Natural killer cell (primary cell): ENCODE measurements around the gene LPAR1. TPM values are rescaled to one million over a fixed set of nuclear protein-coding genes. Genes with fewer than 3 reads are reported as not detected.
"Not testable (repeated sequence)": the region's sequence is repeated elsewhere in the genome, so short reads cannot be mapped to it uniquely, and the experiment has no call there.

Experiments
- ATAC-seq, 3 donors: fragments of 150-1000 bp in 2 of 3; fragments of 200-7000 bp in 1 of 3; cut with Tn5 transposase; 1 replicate in 1 of 3; 2 replicates in 2 of 3; pipeline ENCODE4 v1.10.0; 2021; ENCODE audit warnings: mild to moderate bottlenecking in 2 of 3, moderate library complexity in 2 of 3
- DNase-seq, 2 donors: peaks; one replicate each; pipeline versions ENCODE4 v3.0.0 to v3.0.0-alpha.2; 2013 to 2021; ENCODE audit warnings: mixed read lengths in 1 of 2
- H3K27ac ChIP-seq: one replicate; pipeline ENCODE4 v1.5.1; 2013; ENCODE audit warnings: mild to moderate bottlenecking, low read length
- H3K27me3 ChIP-seq: one replicate; pipeline ENCODE4 v1.6.1; 2013; ENCODE audit warnings: low read length; ENCODE audit not compliant: control insufficient read depth, insufficient read depth
- H3K36me3 ChIP-seq: one replicate; pipeline ENCODE4 v1.6.1; 2013; ENCODE audit warnings: low read length; ENCODE audit not compliant: control insufficient read depth, insufficient read depth
- H3K4me1 ChIP-seq: one replicate; pipeline ENCODE4 v1.6.1; 2013; ENCODE audit warnings: low read length; ENCODE audit not compliant: control insufficient read depth, insufficient read depth
- H3K4me3 ChIP-seq: one replicate; pipeline ENCODE4 v1.5.1; 2013; ENCODE audit warnings: low read length
- H3K9me3 ChIP-seq: one replicate; pipeline ENCODE4 v1.6.1; 2013; ENCODE audit warnings: low read length; ENCODE audit not compliant: control insufficient read depth, insufficient read depth
- H3K27ac Mint-ChIP-seq, 2 donors: one replicate each; pipeline ENCODE4 v1.8.0; 2022; ENCODE audit warnings: mild to moderate bottlenecking in 2 of 2, mixed read lengths in 2 of 2, moderate library complexity in 1 of 2
- H3K27me3 Mint-ChIP-seq, 2 donors: one replicate each; pipeline ENCODE4 v1.8.0; 2022; ENCODE audit warnings: low read depth in 2 of 2, mixed read lengths in 2 of 2
- H3K36me3 Mint-ChIP-seq: one replicate; pipeline ENCODE4 v1.8.0; 2022; ENCODE audit warnings: mixed read lengths
- H3K4me1 Mint-ChIP-seq, 2 donors: one replicate each; pipeline ENCODE4 v1.8.0; 2022; ENCODE audit warnings: mixed read lengths in 2 of 2
- H3K4me3 Mint-ChIP-seq: one replicate; pipeline ENCODE4 v1.8.0; 2022; ENCODE audit warnings: mild to moderate bottlenecking, moderate library complexity, mixed read lengths
- H3K9me3 Mint-ChIP-seq, 2 donors: one replicate each; pipeline ENCODE4 v1.8.0; 2022; ENCODE audit warnings: mixed read lengths in 2 of 2
- WGBS: methylation state at CpG from one replicate; pipeline ENCODE4 v1.1.7; 2013; ENCODE audit warnings: missing lambda C conversion rate; ENCODE audit not compliant: insufficient coverage; 5-methylcytosine and 5-hydroxymethylcytosine counted together
- intact Hi-C: fragments of 100-400 bp; cut with micrococcal nuclease; formaldehyde crosslinking; loops from one replicate; pipeline ENCODE4 v1.14.2; 2022
- total RNA-seq, 4 donors: library from RNA; stranded (reverse); fragments of 120-200 nt in 1 of 4; gene quantifications; one replicate each; pipeline versions ENCODE4 v1.2.3 to v1.2.4, GENCODE V29; 2013 to 2022
- TF ChIP-seq, protein P1 (sequence below): fragments of 200-600 bp; IDR thresholded peaks from one replicate; pipeline ENCODE4 v1.8.0; 2022; ENCODE audit warnings: antibody characterized with exemption

Gene LPAR1
- total RNA-seq, 3 donors from 2014 or later (not counting 1 experiment from before 2014, with no cell fraction given) = 0.48 to 0.50 TPM; not detected in 1

DNA sequence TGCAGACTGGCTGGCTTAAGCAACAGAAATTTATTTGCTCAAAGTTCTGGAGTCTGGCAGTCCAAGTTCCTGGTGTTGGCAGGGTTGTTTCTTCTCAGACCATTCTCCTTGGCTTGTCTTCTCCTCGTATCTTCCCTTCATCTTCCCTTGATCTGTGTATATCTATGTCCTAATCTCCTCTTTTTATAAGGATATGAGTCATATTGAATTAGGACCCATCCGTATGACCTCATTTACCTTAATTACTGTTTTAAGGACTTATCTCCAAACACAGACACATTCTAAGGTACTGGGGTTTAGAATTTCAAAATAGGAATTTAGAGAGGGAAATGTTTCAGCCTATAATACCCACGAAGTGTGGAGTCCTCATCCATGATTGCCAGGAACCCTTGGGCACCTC, 13.1 kb upstream of the LPAR1 start:
- Mint-ChIP-seq H3K27me3 (no peaks in the 10 kb centered on the region), H3K4me3 (no peak overlapping the region), H3K4me1 (no peaks in the 10 kb centered on the region), H3K27ac (no peak overlapping the region), H3K36me3 (no peaks in the 10 kb centered on the region), H3K9me3 (no peaks in the 10 kb centered on the region)
- H3K27ac ChIP-seq = no peak overlapping the region
- no peaks in the 10 kb centered on the region for H3K9me3 ChIP-seq
- WGBS = 57% methylated on average over 1 of the region's 3 CpGs
- no peaks in the 10 kb centered on the region for H3K27me3 ChIP-seq
- H3K4me3 ChIP-seq = no peak overlapping the region
- H3K4me1 ChIP-seq = no peaks in the 10 kb centered on the region
- DNase-seq (no peak), ATAC-seq (no peak)
- no peaks in the 10 kb centered on the region for H3K36me3 ChIP-seq
- TF ChIP-seq, protein P1, sequence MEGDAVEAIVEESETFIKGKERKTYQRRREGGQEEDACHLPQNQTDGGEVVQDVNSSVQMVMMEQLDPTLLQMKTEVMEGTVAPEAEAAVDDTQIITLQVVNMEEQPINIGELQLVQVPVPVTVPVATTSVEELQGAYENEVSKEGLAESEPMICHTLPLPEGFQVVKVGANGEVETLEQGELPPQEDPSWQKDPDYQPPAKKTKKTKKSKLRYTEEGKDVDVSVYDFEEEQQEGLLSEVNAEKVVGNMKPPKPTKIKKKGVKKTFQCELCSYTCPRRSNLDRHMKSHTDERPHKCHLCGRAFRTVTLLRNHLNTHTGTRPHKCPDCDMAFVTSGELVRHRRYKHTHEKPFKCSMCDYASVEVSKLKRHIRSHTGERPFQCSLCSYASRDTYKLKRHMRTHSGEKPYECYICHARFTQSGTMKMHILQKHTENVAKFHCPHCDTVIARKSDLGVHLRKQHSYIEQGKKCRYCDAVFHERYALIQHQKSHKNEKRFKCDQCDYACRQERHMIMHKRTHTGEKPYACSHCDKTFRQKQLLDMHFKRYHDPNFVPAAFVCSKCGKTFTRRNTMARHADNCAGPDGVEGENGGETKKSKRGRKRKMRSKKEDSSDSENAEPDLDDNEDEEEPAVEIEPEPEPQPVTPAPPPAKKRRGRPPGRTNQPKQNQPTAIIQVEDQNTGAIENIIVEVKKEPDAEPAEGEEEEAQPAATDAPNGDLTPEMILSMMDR = no peak
- intact Hi-C loops = no loop called here

DNA sequence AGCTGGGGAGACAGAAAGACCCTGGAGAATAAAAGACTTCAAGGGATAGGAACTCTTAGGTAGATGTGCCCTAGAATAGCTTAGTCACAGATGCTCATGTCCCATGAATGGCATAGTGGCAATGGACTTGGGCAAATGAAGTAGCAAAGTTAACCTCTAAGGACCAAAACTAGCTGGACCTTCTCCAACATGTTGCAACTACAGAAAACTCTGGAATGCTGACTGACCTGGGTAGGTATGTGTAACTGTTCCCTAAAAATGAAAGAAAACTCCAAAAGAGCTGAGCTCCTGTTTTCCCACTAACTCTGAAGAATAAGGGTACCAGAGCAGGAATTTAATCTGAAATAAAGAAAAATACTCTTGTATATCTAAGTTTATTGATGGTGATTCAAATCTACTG, 12.5 kb upstream of the LPAR1 start:
- H3K27me3 Mint-ChIP-seq = no peaks in the 10 kb centered on the region
- TF ChIP-seq, protein P1 = no peak
- ATAC-seq = no peak
- Histone ChIP-seq H3K36me3 (no peaks in the 10 kb centered on the region), H3K4me1 (no peaks in the 10 kb centered on the region), H3K27ac (no peak overlapping the region), H3K9me3 (no peaks in the 10 kb centered on the region), H3K27me3 (no peaks in the 10 kb centered on the region), H3K4me3 (no peak overlapping the region)
- no peak for DNase-seq
- intact Hi-C loops = no loop called here
- no peaks in the 10 kb centered on the region for H3K4me1 Mint-ChIP-seq
- H3K36me3 Mint-ChIP-seq = no peaks in the 10 kb centered on the region
- H3K4me3 Mint-ChIP-seq = no peak overlapping the region
- H3K9me3 Mint-ChIP-seq = no peaks in the 10 kb centered on the region
- H3K27ac Mint-ChIP-seq = no peak overlapping the region

- H3K9me3 Mint-ChIP-seq, H3K4me3 Mint-ChIP-seq, H3K36me3 Mint-ChIP-seq, H3K27ac Mint-ChIP-seq, H3K27me3 Mint-ChIP-seq, H3K27ac ChIP-seq, ATAC-seq, H3K4me3 ChIP-seq, DNase-seq, H3K4me1 ChIP-seq, H3K4me1 Mint-ChIP-seq, H3K27me3 ChIP-seq, intact Hi-C loops, H3K36me3 ChIP-seq, H3K9me3 ChIP-seq: not testable (repeated sequence)
- 100% methylated on average over 1 of the region's 2 CpGs for WGBS
Measured at GRCh38 chr9:111047287-111047686, 9.0 kb upstream of the LPAR1 start.

DNA sequence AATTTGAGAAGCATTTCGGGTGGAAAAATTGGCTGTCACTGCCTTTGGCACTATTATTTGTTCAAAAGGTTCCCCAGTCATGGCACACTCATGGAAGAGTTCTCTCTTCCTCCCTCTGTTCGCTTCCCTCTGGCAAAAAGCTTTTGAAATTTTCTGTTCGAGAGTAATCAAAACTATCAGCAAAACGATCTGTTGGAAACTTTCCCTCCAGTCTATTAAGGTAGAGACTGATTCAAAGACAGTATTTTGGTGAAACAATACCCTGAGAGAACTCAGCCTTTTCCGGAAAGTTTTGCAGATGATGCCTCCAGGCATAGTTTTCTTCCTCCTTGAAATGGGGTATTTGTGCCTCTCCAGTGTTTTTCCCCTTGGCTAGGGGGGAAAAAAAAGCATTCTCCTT, 3.6 kb upstream of the LPAR1 start:
- Histone ChIP-seq H3K4me1 (peaks cover 17% of the 10 kb centered on the region), H3K4me3 (no peak overlapping the region), H3K36me3 (no peaks in the 10 kb centered on the region), H3K27ac (no peak overlapping the region), H3K9me3 (no peaks in the 10 kb centered on the region), H3K27me3 (peaks cover 1% of the 10 kb centered on the region)
- peaks cover 13 to 15% of the 10 kb centered on the region in 2 donors for H3K4me1 Mint-ChIP-seq
- TF ChIP-seq, protein P1 = no peak
- peaks cover 14 to 16% of the 10 kb centered on the region in 2 donors for H3K27me3 Mint-ChIP-seq
- DNase-seq (no peak), ATAC-seq (no peak)
- H3K36me3 Mint-ChIP-seq = peaks cover 5% of the 10 kb centered on the region
- no peak overlapping the region for H3K27ac Mint-ChIP-seq
- H3K4me3 Mint-ChIP-seq = no peak overlapping the region
- intact Hi-C loops = no loop called here
- H3K9me3 Mint-ChIP-seq = peaks cover 0 to 3% of the 10 kb centered on the region in 2 donors
- WGBS = 81% methylated on average over 5 of the region's 5 CpGs
